ENCODE measurements around the gene HES2. TPM values are rescaled to one million over a fixed set of nuclear protein-coding genes. Genes with fewer than 3 reads are reported as not detected.
"Not testable (repeated sequence)": the region's sequence is repeated elsewhere in the genome, so short reads cannot be mapped to it uniquely, and the experiment has no call there.

HES2 gene
- total RNA-seq, 1 donor from 2014 or later: 0.26 TPM

GRCh38 chr1:6435547-6435946, 15.8 kb upstream of the HES2 start:
- no peak for DNase-seq
- Mint-ChIP-seq H3K27ac (no peak overlapping the region), H3K9me3 (no peaks in the 10 kb centered on the region), H3K27me3 (peaks cover 28% of the 10 kb centered on the region), H3K36me3 (ENCODE audit: low read depth) (no peaks in the 10 kb centered on the region), H3K4me3 (no peak overlapping the region), H3K4me1 (peaks cover 8% of the 10 kb centered on the region)
- intact Hi-C loops (cut with micrococcal nuclease): no loop called here

GRCh38 chr1:6435129-6435528, 15.4 kb upstream of the HES2 start:
- Mint-ChIP-seq H3K36me3 (ENCODE audit: low read depth) (no peaks in the 10 kb centered on the region), H3K4me1 (peaks cover 8% of the 10 kb centered on the region), H3K9me3 (no peaks in the 10 kb centered on the region), H3K27ac (no peak overlapping the region), H3K27me3 (peaks cover 31% of the 10 kb centered on the region), H3K4me3 (no peak overlapping the region)
- intact Hi-C loops (cut with micrococcal nuclease): no loop called here
- no peak for DNase-seq

GRCh38 chr1:6434186-6434585, 14.5 kb upstream of the HES2 start:
- no peak for DNase-seq
- Mint-ChIP-seq H3K9me3 (no peaks in the 10 kb centered on the region), H3K27me3 (peaks cover 27% of the 10 kb centered on the region), H3K4me1 (peaks cover 5% of the 10 kb centered on the region), H3K4me3 (no peak overlapping the region), H3K27ac (no peak overlapping the region), H3K36me3 (ENCODE audit: low read depth) (no peaks in the 10 kb centered on the region)
- intact Hi-C loops (cut with micrococcal nuclease): no loop called here

- H3K36me3 Mint-ChIP-seq (ENCODE audit: low read depth); H3K27ac Mint-ChIP-seq; DNase-seq; H3K4me3 Mint-ChIP-seq; H3K9me3 Mint-ChIP-seq; H3K4me1 Mint-ChIP-seq; intact Hi-C loops (cut with micrococcal nuclease): not testable (repeated sequence)
- H3K27me3 Mint-ChIP-seq: peaks cover 21% of the 10 kb centered on the region
These were observed 12.2 kb upstream of the HES2 start for GRCh38 chr1:6431645-6432579.

GRCh38 chr1:6429660-6430411, 10.1 kb upstream of the HES2 start:
- H3K4me1 Mint-ChIP-seq; DNase-seq; H3K9me3 Mint-ChIP-seq; H3K27ac Mint-ChIP-seq; H3K36me3 Mint-ChIP-seq (ENCODE audit: low read depth); H3K4me3 Mint-ChIP-seq; intact Hi-C loops (cut with micrococcal nuclease): not testable (repeated sequence)
- peaks cover 25% of the 10 kb centered on the region for H3K27me3 Mint-ChIP-seq

GRCh38 chr1:6428453-6428852, 8.7 kb upstream of the HES2 start:
- H3K27ac Mint-ChIP-seq; H3K4me3 Mint-ChIP-seq; H3K9me3 Mint-ChIP-seq; H3K4me1 Mint-ChIP-seq; H3K36me3 Mint-ChIP-seq (ENCODE audit: low read depth); intact Hi-C loops (cut with micrococcal nuclease); DNase-seq: not testable (repeated sequence)
- peaks cover 25% of the 10 kb centered on the region for H3K27me3 Mint-ChIP-seq

GRCh38 chr1:6427441-6428390, 8.0 kb upstream of the HES2 start:
- no peak overlapping the region for H3K4me3 Mint-ChIP-seq
- H3K27ac Mint-ChIP-seq: no peak overlapping the region
- H3K36me3 Mint-ChIP-seq (ENCODE audit: low read depth): no peaks in the 10 kb centered on the region
- DNase-seq: no peak
- H3K4me1 Mint-ChIP-seq: peaks cover 6% of the 10 kb centered on the region
- intact Hi-C loops (cut with micrococcal nuclease): no loop called here
- no peaks in the 10 kb centered on the region for H3K9me3 Mint-ChIP-seq
- H3K27me3 Mint-ChIP-seq: peaks cover 30% of the 10 kb centered on the region

GRCh38 chr1:6426972-6427350, 7.2 kb upstream of the HES2 start:
- intact Hi-C loops (cut with micrococcal nuclease): no loop called here
- no peaks in the 10 kb centered on the region for H3K36me3 Mint-ChIP-seq (ENCODE audit: low read depth)
- H3K9me3 Mint-ChIP-seq: no peaks in the 10 kb centered on the region
- peaks cover 6% of the 10 kb centered on the region for H3K4me1 Mint-ChIP-seq
- no peak overlapping the region for H3K4me3 Mint-ChIP-seq
- DNase-seq: no peak
- H3K27me3 Mint-ChIP-seq: peaks cover 34% of the 10 kb centered on the region
- H3K27ac Mint-ChIP-seq: no peak overlapping the region

- no peaks in the 10 kb centered on the region for H3K36me3 Mint-ChIP-seq (ENCODE audit: low read depth)
- peaks cover 9% of the 10 kb centered on the region for H3K4me1 Mint-ChIP-seq
- H3K4me3 Mint-ChIP-seq: no peak overlapping the region
- no peak for DNase-seq
- intact Hi-C loops (cut with micrococcal nuclease): no loop called here
- H3K27me3 Mint-ChIP-seq: peaks cover 40% of the 10 kb centered on the region
- H3K9me3 Mint-ChIP-seq: no peaks in the 10 kb centered on the region
- no peak overlapping the region for H3K27ac Mint-ChIP-seq
These were observed 6.7 kb upstream of the HES2 start for GRCh38 chr1:6426277-6426971.

GRCh38 chr1:6425658-6426057, 5.9 kb upstream of the HES2 start:
- H3K4me1 Mint-ChIP-seq: peaks cover 12% of the 10 kb centered on the region
- H3K4me3 Mint-ChIP-seq: no peak overlapping the region
- H3K27ac Mint-ChIP-seq: no peak overlapping the region
- intact Hi-C loops (cut with micrococcal nuclease): no loop called here
- no peak for DNase-seq
- no peaks in the 10 kb centered on the region for H3K9me3 Mint-ChIP-seq
- H3K27me3 Mint-ChIP-seq: peaks cover 46% of the 10 kb centered on the region
- no peaks in the 10 kb centered on the region for H3K36me3 Mint-ChIP-seq (ENCODE audit: low read depth)

GRCh38 chr1:6424619-6425593, 5.2 kb upstream of the HES2 start, which contains the start of gene ESPN:
Gene ESPN (plus strand): TSS chr1:6424776. CDS start chr1:6424956, 180 bp downstream.
- peak; percentile 72 for DNase-seq
- no peak within 1 kb of the TSS for H3K27ac Mint-ChIP-seq
- H3K27me3 Mint-ChIP-seq: peaks cover 47% of the 10 kb centered on the region
- intact Hi-C loops (cut with micrococcal nuclease): loop anchor here (5.0 kb wide), 2 partner anchors 37 to 178 kb away; no protein-coding TSS in a partner anchor
- peak within 1 kb of the TSS; percentile 63 for H3K4me3 Mint-ChIP-seq
- H3K36me3 Mint-ChIP-seq (ENCODE audit: low read depth): no peaks in the 10 kb centered on the region
- peaks cover 12% of the 10 kb centered on the region for H3K4me1 Mint-ChIP-seq
- H3K9me3 Mint-ChIP-seq: no peaks in the 10 kb centered on the region

GRCh38 chr1:6424000-6424565, 4.4 kb upstream of the HES2 start:
- peaks cover 49% of the 10 kb centered on the region for H3K27me3 Mint-ChIP-seq
- DNase-seq: no peak
- intact Hi-C loops (cut with micrococcal nuclease): loop anchor here (5.0 kb wide), 2 partner anchors 38 to 177 kb away; no protein-coding TSS in a partner anchor
- no peaks in the 10 kb centered on the region for H3K36me3 Mint-ChIP-seq (ENCODE audit: low read depth)
- no peaks in the 10 kb centered on the region for H3K9me3 Mint-ChIP-seq
- H3K4me1 Mint-ChIP-seq: peaks cover 12% of the 10 kb centered on the region
- peak overlapping the region; percentile 63 for H3K4me3 Mint-ChIP-seq
- no peak overlapping the region for H3K27ac Mint-ChIP-seq
